ENCODE results near the gene RDH14. TPM values are rescaled to one million over a fixed set of nuclear protein-coding genes. Genes with fewer than 3 reads are reported as not detected.

Gene RDH14
- total RNA-seq, 1 donor from 2014 or later: 27.8 TPM

DNA sequence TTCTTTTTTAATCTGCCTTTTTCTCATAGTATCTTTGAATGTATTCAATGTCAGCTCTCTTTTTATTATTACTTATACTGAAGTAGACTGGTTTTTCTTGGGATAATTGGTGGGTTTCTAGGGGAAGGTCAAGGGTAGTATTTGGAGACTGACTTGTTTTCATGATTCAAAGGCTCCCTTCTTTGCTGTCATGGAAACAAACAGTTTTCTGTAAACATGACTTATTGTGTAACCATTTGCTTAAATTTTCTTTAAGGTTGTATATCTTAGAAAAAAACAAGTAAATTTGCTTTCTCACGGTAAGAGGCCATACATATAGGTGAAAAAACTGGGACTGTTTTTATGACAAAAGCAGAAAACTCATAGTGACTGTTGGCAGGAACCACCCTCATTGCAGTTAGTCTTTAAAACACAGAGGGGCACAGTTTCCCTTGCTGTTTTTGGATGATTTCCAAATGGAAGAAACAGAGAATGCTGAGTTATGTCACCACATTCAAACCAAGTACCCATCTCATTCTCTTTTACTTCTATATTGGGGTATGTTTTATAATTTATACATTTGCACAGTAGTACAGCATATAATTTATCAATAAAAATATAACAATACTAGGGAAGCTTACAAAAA, 5.8 kb upstream of the RDH14 start:
- TF ChIP-seq, protein P1, sequence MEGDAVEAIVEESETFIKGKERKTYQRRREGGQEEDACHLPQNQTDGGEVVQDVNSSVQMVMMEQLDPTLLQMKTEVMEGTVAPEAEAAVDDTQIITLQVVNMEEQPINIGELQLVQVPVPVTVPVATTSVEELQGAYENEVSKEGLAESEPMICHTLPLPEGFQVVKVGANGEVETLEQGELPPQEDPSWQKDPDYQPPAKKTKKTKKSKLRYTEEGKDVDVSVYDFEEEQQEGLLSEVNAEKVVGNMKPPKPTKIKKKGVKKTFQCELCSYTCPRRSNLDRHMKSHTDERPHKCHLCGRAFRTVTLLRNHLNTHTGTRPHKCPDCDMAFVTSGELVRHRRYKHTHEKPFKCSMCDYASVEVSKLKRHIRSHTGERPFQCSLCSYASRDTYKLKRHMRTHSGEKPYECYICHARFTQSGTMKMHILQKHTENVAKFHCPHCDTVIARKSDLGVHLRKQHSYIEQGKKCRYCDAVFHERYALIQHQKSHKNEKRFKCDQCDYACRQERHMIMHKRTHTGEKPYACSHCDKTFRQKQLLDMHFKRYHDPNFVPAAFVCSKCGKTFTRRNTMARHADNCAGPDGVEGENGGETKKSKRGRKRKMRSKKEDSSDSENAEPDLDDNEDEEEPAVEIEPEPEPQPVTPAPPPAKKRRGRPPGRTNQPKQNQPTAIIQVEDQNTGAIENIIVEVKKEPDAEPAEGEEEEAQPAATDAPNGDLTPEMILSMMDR (IDR thresholded peaks at IDR 0.05; ENCODE audit: insufficient read depth, low read length, poor library complexity, severe bottlenecking): no peak
- Histone ChIP-seq H3K36me3 (ENCODE audit: control insufficient read depth, insufficient read depth, low read length) (no peaks in the 10 kb centered on the region), H3K4me3 (ENCODE audit: low read depth, low read length) (no peak overlapping the region), H3K27me3 (ENCODE audit: control insufficient read depth, insufficient read depth, low read length) (no peaks in the 10 kb centered on the region)
- DNase-seq (ENCODE audit: low read depth): no peak

DNA sequence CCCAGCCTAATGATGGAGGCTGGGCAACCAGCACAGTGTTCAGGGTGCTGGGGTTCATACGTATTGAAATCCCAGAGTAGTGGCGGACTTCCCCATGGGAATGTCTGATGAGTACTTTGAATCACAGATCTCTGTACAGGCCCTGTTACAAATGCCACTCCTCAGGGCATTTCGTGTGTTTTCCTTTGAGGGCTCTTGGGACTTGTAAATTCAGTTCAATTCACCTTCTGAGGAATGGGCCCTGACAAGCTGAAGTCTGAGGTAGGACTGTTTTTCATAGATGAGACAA, 288 bp upstream of the RDH14 start:
- peak overlapping the region; percentile 55 for H3K4me3 ChIP-seq (ENCODE audit: low read depth, low read length)
- no peaks in the 10 kb centered on the region for H3K36me3 ChIP-seq (ENCODE audit: control insufficient read depth, insufficient read depth, low read length)
- no peak for DNase-seq (ENCODE audit: low read depth)
- H3K27me3 ChIP-seq (ENCODE audit: control insufficient read depth, insufficient read depth, low read length): no peaks in the 10 kb centered on the region
- TF ChIP-seq, protein P1 (IDR thresholded peaks at IDR 0.05; ENCODE audit: insufficient read depth, low read length, poor library complexity, severe bottlenecking): no peak

DNA sequence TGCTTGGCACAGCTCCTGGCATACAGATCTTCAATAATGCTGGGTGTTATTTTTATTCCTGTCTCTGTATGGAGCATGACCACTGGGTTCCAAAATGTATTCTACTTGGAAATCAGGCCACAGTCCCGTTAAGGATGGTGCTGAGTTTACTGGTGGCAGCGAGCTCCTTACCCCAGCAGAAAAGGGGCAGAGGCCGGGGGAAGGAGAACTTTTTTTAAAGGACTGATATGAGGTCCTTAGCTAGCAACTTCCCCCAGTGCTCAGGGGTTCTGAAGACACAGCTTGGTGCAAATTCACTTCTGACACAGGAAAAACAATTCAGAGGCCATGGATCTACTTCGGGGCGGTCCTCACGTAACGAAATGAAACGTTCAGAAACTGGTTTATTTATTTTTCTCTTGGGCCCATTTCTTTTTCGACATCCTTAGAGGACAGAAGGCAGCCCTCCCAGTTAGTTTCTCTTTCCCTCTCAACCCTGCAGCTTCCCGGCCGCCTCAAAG, 872 bp downstream of the RDH14 start:
- Histone ChIP-seq H3K36me3 (ENCODE audit: control insufficient read depth, insufficient read depth, low read length) (no peaks in the 10 kb centered on the region), H3K4me3 (ENCODE audit: low read depth, low read length) (peak overlapping the region; percentile 55), H3K27me3 (ENCODE audit: control insufficient read depth, insufficient read depth, low read length) (no peaks in the 10 kb centered on the region)
- TF ChIP-seq, protein P1 (IDR thresholded peaks at IDR 0.05; ENCODE audit: insufficient read depth, low read length, poor library complexity, severe bottlenecking): no peak
- no peak for DNase-seq (ENCODE audit: low read depth)

DNA sequence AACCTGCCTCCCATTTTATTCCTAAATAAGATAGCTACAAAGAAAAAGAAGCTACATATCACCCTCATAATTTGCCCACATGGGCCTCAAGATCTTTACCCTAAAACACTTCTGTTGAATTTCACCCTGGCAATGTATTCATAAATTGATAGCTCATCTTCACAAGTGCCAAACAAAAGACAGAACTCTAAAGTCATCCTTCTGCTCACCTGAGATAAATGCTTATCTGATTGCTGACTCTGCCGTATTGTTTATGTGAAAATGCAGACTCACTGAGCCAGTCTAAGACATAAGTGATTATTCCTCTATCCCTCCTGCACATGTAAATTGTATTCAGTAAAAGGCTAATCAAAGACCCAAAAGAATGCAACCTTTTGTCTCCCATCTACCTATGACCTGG, 2.0 kb downstream of the RDH14 start:
- TF ChIP-seq, protein P1 (IDR thresholded peaks at IDR 0.05; ENCODE audit: insufficient read depth, low read length, poor library complexity, severe bottlenecking): no peak
- H3K4me3 ChIP-seq (ENCODE audit: low read depth, low read length): no peak overlapping the region

DNA sequence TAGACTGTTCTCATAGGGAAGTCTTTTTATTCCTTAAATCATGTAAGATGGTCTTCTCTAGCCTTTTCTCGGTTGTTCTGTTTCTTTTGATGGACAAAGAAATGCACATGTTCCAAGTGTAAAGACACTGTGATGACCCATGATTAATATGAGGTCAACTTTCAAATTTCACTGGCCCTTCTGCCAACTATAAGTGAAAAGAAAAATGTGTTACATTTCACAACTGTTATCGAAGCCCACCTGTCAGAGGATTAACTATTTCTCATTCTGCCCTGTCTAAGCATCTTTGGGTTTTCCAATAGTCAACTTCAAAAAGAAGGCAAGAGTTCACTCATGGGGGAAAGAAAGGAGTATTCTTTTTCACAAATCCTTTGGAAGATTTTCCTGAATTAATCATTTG, 3.3 kb downstream of the RDH14 start:
- TF ChIP-seq, protein P1 (IDR thresholded peaks at IDR 0.05; ENCODE audit: insufficient read depth, low read length, poor library complexity, severe bottlenecking): no peak
- no peak for DNase-seq (ENCODE audit: low read depth)
- Histone ChIP-seq H3K27me3 (ENCODE audit: control insufficient read depth, insufficient read depth, low read length) (no peaks in the 10 kb centered on the region), H3K4me3 (ENCODE audit: low read depth, low read length) (no peak overlapping the region), H3K36me3 (ENCODE audit: control insufficient read depth, insufficient read depth, low read length) (no peaks in the 10 kb centered on the region)

More for the DNA sequence above, 2.0 kb downstream of the RDH14 start:
- no peak for DNase-seq (ENCODE audit: low read depth)
- no peaks in the 10 kb centered on the region for H3K27me3 ChIP-seq (ENCODE audit: control insufficient read depth, insufficient read depth, low read length)
- H3K36me3 ChIP-seq (ENCODE audit: control insufficient read depth, insufficient read depth, low read length): no peaks in the 10 kb centered on the region

Measured in kidney epithelial cell (primary cell).